Measurements from ENCODE around the gene PLD3. TPM values are rescaled to one million over a fixed set of nuclear protein-coding genes. Genes with fewer than 3 reads are reported as not detected.

The PLD3 gene
- total and polyA plus RNA-seq, 2 experiments from 2014 or later = 181 to 490 TPM

DNA sequence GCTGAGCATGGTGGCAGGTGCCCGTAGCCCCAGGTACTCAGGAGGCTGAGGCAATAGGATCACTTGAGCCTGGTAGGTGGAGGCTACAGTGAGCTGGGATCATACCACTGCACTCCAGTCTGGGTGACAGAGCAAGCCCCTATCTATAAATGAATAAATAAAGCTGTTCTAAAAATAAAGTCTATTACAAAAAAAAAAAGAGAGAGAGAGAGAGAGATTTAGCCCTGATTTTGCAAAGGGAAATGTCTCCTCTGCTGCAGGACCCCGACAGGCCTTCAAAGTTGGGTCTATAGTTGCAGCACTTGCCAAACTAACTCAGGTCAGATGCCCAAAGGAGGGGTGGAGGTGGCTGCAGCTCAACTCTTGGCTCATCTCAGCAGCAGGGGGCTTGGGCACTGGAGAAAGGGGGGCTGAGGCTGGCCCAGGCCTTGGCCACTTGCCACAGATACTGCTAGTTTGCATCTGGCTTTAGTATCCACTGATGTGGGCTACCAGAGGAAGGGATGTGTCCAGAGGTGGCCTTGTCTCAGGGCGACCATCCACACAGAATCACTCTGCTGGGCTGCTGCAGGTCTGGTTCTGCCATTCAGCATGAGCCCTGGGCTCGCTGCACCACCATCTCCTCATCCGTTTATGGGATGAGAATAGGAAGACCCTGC is 32.6 kb upstream of the PLD3 start:
- Mint-ChIP-seq H3K36me3 (ENCODE audit: low read depth) (peaks cover 3% of the 10 kb centered on the region; the same call in 1 of the 3 replicates), H3K9me3 (no peaks in the 10 kb centered on the region), H3K27me3 (ENCODE audit: insufficient read depth, low read depth, poor library complexity) (peaks cover 4% of the 10 kb centered on the region), H3K27ac (no peak overlapping the region), H3K4me1 (peaks cover 5% of the 10 kb centered on the region; the same call in 1 of the 3 replicates), H3K4me3 (no peak overlapping the region)
- Histone ChIP-seq H3K9me2 (ENCODE audit: insufficient read depth) (no peaks in the 10 kb centered on the region), H3K27ac (ENCODE audit: low read depth) (no peak overlapping the region), H3F3A (replicated peaks; ENCODE audit: low read depth) (no peaks in the 10 kb centered on the region), H3K27me3 (ENCODE audit: insufficient read depth) (no peaks in the 10 kb centered on the region), H4K20me1 (replicated peaks; ENCODE audit: insufficient read depth) (peaks cover 3% of the 10 kb centered on the region), H3K79me2 (replicated peaks; ENCODE audit: insufficient read depth) (no peaks in the 10 kb centered on the region), H3K4me2 (no peak overlapping the region), H3K4me3 (no peak overlapping the region), H3K4me1 (ENCODE audit: insufficient read depth) (no peaks in the 10 kb centered on the region), H2AFZ (no peak overlapping the region), H3K36me3 (ENCODE audit: insufficient read depth) (no peaks in the 10 kb centered on the region)
- DNase-seq (ENCODE audit: low spot score) (no peak), ATAC-seq (no peak)
- TF ChIP-seq, protein P1, sequence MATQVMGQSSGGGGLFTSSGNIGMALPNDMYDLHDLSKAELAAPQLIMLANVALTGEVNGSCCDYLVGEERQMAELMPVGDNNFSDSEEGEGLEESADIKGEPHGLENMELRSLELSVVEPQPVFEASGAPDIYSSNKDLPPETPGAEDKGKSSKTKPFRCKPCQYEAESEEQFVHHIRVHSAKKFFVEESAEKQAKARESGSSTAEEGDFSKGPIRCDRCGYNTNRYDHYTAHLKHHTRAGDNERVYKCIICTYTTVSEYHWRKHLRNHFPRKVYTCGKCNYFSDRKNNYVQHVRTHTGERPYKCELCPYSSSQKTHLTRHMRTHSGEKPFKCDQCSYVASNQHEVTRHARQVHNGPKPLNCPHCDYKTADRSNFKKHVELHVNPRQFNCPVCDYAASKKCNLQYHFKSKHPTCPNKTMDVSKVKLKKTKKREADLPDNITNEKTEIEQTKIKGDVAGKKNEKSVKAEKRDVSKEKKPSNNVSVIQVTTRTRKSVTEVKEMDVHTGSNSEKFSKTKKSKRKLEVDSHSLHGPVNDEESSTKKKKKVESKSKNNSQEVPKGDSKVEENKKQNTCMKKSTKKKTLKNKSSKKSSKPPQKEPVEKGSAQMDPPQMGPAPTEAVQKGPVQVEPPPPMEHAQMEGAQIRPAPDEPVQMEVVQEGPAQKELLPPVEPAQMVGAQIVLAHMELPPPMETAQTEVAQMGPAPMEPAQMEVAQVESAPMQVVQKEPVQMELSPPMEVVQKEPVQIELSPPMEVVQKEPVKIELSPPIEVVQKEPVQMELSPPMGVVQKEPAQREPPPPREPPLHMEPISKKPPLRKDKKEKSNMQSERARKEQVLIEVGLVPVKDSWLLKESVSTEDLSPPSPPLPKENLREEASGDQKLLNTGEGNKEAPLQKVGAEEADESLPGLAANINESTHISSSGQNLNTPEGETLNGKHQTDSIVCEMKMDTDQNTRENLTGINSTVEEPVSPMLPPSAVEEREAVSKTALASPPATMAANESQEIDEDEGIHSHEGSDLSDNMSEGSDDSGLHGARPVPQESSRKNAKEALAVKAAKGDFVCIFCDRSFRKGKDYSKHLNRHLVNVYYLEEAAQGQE (IDR thresholded peaks at IDR 0.05; ENCODE audit: unreplicated experiment) = no peak
- TF ChIP-seq STAT1 (IDR thresholded peaks at IDR 0.05; ENCODE audit: unreplicated experiment) (no peak), CREB1 (CRISPR knock-in tag; IDR thresholded peaks at IDR 0.05; ENCODE audit: low read depth) (no peak), POLR2AphosphoS5 (IDR thresholded peaks at IDR 0.05; ENCODE audit: low read depth) (no peak), ZNF331 (CRISPR knock-in tag; IDR thresholded peaks at IDR 0.05; ENCODE audit: low read depth) (no peak)

DNA sequence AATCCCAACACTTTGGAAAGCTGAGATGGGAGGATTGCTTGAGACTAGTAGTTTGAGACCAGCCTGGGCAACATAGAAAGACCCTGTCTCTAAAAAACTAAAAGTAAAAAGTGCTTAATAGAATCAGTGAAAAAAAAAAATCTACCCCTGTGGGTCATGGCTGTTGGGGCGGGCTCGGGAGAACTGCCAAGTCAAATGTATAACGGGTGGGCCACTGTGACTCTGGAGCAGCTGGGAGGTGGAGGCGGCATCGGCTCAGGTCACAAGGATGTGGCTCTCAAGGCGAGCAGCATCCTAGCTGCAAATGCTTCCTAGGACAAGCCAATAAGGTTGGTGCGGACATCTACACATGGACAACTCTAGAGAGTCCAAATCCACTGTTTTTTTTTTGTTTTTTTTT is 31.2 kb upstream of the PLD3 start:
- Mint-ChIP-seq H3K9me3 (peaks cover under 1% of the 10 kb centered on the region; the same call in 1 of the 3 replicates), H3K27ac (no peak overlapping the region), H3K4me1 (peaks cover 5% of the 10 kb centered on the region; the same call in 1 of the 3 replicates), H3K36me3 (ENCODE audit: low read depth) (peaks cover 8% of the 10 kb centered on the region), H3K27me3 (ENCODE audit: insufficient read depth, low read depth, poor library complexity) (peaks cover 4% of the 10 kb centered on the region), H3K4me3 (no peak overlapping the region)
- no peak for DNase-seq (ENCODE audit: low spot score)
- H3K9me2 ChIP-seq (ENCODE audit: insufficient read depth) = no peaks in the 10 kb centered on the region
- H3K4me2 ChIP-seq = no peak overlapping the region
- no peaks in the 10 kb centered on the region for H3K4me1 ChIP-seq (ENCODE audit: insufficient read depth)
- H3K27me3 ChIP-seq (ENCODE audit: insufficient read depth) = no peaks in the 10 kb centered on the region
- no peaks in the 10 kb centered on the region for H3K36me3 ChIP-seq (ENCODE audit: insufficient read depth)
- no peak for ATAC-seq
- no peaks in the 10 kb centered on the region for H3K79me2 ChIP-seq (replicated peaks; ENCODE audit: insufficient read depth)
- H3F3A ChIP-seq (replicated peaks; ENCODE audit: low read depth) = no peaks in the 10 kb centered on the region
- TF ChIP-seq POLR2AphosphoS5 (IDR thresholded peaks at IDR 0.05; ENCODE audit: low read depth) (no peak), STAT1 (IDR thresholded peaks at IDR 0.05; ENCODE audit: unreplicated experiment) (no peak), ZNF114 (CRISPR knock-in tag; IDR thresholded peaks at IDR 0.05) (no peak), JUNB (IDR thresholded peaks at IDR 0.05; ENCODE audit: unreplicated experiment) (no peak), EZH2phosphoT487 (IDR thresholded peaks at IDR 0.05; ENCODE audit: unreplicated experiment) (no peak)
- TF ChIP-seq, protein P2, sequence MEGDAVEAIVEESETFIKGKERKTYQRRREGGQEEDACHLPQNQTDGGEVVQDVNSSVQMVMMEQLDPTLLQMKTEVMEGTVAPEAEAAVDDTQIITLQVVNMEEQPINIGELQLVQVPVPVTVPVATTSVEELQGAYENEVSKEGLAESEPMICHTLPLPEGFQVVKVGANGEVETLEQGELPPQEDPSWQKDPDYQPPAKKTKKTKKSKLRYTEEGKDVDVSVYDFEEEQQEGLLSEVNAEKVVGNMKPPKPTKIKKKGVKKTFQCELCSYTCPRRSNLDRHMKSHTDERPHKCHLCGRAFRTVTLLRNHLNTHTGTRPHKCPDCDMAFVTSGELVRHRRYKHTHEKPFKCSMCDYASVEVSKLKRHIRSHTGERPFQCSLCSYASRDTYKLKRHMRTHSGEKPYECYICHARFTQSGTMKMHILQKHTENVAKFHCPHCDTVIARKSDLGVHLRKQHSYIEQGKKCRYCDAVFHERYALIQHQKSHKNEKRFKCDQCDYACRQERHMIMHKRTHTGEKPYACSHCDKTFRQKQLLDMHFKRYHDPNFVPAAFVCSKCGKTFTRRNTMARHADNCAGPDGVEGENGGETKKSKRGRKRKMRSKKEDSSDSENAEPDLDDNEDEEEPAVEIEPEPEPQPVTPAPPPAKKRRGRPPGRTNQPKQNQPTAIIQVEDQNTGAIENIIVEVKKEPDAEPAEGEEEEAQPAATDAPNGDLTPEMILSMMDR (conservative IDR thresholded peaks at IDR 0.05; ENCODE audit: low read depth in 2 of 2) = no peak
- no peak overlapping the region for H3K27ac ChIP-seq (ENCODE audit: low read depth)
- H3K4me3 ChIP-seq = no peak overlapping the region
- peaks cover 3% of the 10 kb centered on the region for H4K20me1 ChIP-seq (replicated peaks; ENCODE audit: insufficient read depth)
- H2AFZ ChIP-seq = no peak overlapping the region
